Fibroblast of skin of abdomen (primary cell): ENCODE results near the gene PCDH18.
A peak's percentile ranks its signal among the peaks of the same experiment; 100 is the strongest.
"Not testable (repeated sequence)": the region's sequence is repeated elsewhere in the genome, so short reads cannot be mapped to it uniquely, and the experiment has no call there.

Experiments used
- DNase-seq: peaks from one replicate; pipeline ENCODE4 v3.0.0-alpha.2; 2013

PCDH18 gene

DNA sequence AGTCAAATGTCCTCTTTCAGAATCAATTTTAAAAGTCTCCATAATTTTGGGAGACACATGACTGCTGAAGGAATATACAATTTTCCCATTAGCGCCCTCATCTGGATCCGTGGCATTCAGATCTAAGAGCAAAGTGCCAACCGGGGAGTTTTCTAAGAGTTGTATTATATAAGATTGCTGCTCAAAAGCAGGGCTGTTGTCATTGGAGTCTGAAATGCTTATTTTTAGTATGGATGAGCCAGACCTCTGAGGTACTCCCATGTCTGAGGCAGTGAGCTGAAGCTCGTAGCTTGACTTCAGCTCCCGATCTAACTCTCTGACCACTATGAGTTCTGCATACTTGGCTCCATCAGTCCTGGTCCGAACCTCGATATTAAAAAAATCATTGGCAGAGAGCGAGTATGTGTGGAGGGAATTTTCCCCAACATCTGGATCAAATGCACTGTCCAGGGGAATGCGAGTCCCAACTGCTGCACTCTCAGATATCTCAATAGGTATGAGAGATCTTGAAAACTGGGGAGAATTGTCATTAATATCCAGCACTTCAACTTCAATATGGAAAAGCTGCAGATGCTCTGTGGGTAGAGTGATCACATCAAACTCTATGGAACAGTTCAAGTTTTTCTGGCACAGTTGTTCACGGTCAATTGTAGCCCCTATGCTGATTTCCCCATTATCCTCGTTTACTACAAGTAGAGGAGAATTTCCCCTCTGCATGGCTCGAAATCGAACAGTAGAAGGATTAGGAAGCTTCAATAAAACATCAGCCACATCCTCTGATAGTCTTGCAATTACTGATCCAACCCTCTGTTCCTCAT is 917 bp downstream of the PCDH18 start:
- peak; percentile 66 for DNase-seq

DNA sequence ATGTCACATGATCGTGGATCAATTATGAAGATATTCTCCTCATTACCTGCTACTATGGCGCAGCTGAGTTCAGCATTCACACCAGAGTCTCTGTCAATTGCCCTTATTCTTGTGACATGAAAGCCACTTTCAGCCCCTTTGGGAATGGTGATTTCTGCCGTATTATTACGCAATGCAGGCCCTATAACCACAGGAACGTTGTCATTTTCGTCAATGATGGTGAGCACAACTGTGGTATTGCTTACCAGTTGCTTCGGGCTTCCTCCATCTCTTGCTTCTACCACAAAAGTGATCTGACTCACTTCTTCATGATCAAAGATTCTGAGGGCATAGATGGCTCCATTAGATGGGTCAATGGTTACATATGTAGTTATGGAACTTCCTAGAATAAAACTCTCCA is 2.1 kb downstream of the PCDH18 start:
- DNase-seq = peak; percentile 83

DNA sequence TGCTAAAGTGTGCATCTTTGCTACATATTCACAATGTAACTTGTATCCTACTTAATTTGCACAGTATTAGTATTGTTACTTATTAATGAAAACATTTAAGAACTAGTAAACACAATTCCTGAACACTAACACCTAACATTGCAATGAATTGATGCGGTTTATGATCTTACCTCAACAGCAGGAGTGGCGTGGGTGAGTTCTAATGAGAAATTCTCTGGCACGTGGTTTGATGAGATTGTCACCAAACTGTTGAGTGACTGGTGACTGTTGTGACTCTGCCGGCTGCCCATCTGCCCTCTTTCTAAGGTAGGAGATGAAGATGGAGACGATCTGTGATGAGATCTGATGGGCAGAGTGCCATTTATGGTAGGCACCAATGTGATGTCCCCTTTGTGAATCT is 2.9 kb downstream of the PCDH18 start:
- no peak for DNase-seq

DNA sequence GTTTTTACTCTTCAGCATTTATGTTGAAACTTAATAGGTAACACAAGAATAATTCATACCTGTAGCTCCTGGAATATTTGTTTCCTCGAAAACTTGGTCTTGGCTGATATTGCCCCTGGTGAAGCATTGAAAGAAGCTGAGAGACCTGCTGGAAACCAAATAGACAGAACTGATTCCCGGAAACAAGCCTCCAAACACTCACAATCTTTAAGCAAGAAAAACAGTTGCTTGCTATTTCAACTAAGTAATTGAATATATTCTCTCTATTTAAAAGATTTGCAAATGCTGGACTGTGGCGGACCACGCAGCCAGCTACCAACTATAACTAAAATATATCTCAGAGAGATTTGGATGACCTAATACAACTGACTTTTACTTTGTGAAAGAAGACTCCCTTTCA is 3.6 kb downstream of the PCDH18 start:
- DNase-seq = no peak

DNA sequence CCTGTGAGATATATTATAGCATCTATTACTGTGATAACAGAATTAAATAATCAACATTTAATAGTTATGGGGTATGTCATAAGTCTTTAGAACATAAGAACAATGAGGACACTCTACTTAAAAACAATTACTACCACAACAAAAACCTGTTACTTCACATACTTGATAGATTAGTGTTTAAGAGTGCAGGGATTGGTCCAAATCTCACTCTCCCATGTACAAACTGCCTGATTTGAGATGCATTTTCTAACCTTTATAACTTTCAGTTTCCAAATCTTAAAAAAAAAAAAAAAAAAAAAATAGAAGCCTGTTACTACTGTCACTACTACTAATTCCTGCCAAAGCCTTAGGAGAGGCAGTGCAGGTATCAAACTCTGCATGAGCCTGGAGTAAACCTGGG is 5.6 kb downstream of the PCDH18 start:
- no peak for DNase-seq

DNA sequence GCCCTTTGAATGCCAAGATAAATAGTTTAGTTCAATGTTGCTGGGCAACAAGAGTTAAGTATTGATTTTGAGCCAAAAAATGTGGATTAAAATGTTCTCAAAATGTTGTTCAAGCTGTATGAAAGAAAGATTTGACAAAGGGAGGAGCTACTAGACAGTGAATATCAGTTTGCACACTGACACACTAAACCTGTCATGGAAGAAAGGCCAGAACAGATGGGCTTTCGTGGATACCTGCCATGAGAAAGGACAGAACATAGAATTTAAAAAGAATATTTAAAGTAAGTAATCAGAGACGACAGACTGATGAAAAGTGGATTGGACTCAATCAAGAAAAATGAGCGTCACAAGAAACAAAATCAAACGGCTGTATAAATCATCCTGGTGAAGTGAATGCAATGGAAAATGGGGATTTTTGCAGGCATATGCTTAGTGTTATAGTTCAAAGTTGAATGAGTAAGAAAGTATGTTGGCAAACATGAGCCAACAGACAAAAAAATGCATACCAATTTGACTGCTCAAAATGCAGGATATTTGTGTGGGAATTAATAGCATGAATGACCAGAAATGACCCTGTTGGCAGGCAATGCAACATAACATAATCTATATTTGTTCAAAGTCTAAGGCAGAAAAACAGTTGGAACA is 7.4 kb downstream of the PCDH18 start:
- DNase-seq = peak; percentile 88

DNA sequence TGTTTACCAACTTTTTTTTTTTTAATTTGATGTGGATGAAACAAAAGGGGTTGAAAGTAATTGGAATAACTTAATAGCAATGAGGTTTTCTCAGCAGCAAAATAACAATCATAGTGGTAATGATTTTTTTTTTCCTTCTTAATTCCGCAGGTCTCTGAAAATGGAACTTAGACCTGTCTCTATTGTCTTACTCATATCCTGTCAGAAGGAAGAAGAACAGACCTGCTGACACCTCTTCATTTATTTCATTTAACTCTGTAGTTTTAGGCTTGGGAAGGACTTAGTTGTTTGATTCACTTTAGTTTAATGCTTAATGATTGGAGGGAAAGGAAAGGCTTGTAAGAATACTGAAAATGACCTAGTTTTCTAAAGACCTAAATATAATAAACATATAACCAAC is 9.0 kb downstream of the PCDH18 start:
- DNase-seq = no peak

DNA sequence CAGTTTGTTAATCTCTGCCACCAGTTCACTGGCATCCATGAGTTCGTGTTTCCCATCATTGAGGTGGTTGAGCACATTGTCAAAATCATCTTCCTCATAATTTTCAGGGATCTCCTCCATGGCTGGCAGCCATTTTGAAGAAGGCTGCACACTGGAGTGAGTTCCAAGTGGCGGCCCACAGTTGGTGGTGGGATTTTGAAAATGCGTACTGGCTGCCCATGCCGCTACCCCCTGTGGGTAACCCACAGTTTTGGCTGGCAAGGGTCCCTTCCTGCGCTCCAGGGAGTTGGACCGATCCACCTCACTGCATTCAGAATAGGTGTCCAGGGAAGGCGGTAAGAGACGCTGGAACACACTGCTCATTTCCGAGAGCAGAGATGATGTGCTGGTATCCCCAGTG is 11.2 kb downstream of the PCDH18 start:
- DNase-seq = no peak

DNA sequence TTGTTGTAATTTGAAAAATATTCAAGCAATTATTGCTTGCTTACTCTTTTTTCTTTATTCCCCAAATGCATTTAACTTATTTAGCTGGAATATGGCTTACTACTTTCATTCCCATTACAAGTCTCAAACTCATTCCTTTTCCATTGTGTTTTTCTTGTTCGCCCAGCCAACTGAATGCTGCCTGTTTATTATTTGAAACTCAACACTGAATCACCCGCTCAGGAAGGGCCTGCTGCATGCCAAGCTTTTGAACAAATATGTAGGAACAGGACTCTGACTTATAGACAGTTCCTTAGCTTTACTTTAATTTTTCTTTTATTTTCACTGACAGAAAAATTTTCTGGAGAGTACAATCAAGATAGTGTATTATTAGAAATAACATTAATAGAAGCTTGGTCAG is 12.9 kb downstream of the PCDH18 start:
- DNase-seq = peak; percentile 76

DNA sequence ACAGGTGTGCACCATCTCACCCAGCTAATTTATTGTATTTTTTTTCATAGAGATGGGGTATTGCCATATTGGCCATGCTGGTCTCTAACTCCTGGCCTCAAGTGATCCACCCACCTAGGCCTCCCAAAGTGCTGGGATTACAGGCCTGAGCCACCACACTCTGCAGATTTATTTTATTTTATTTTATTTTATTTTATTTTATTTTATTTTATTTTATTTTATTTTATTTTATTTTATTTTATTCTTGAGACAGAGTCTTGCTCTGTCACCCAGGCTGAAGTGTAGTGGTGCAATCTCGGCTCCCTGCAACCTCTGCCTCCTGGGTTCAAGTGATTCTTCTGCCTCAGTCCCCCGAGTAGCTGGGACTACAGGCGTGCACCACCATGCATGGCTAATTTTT is 15.0 kb downstream of the PCDH18 start:
- not testable (repeated sequence) for DNase-seq

DNA sequence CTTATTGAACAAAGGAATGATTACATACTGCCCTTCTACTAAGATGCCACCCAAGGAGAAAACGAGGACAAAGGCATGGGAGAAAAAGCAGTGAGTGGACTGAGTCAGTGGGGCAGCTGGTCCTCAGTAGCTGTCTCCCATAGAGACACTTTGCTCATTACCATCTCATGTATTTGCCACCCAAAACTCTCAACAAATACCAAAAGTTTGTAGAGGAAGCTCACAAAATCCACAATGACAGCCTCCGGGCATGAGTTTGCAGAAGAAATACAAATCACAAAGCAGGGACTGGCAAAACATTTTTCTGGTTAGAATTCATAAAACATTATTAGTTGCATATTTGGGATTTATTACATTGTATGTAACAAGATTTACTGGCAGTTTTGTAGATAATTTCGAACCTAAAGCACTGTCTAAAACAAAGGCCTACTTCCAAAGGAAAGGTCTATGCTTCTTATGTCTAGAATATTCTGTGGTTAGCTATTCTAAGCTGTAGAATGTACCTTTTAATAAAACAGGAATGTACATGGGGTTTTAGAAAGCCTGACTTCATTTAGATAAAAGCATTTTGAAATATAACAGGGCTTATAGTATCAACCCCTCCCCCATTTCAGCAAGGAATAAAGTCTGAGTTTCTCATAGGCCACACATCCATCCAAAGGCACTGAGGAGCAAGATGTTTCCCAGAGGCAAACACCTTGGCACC is 17.7 kb downstream of the PCDH18 start:
- peak; percentile 77 for DNase-seq

DNA sequence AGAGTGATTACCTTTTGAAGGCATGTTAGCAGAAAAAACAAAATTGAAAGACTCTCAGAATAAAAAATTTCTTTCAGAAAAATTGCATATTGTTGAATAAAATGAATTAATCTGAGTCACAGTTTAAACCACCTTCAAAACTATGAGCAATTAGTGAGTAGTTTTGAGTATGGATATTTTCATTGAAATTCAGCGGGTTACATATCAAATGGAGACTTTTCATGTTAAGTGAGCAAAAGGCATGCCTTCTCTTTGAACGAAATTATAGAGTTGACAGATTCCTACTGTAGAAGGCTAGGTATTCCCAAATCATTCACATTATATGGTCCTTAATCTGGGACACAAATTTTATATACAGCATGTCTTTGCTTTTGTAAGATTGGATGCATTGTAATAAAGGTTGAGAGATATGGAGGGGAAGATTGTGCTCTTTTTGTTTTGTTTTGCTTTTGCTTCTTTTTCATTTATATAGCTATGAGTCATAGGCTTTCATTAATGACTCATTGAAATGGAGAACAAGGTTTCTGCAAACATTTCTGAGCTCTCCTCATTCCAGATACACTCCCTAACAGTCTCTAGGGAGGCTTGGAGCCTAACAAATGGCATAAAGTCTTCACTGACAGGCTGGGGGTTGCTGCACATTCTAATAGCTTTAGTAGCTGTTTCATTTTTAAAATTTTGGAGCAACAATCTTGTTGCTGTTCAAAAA is 21.6 kb downstream of the PCDH18 start:
- peak; percentile 97 for DNase-seq

DNA sequence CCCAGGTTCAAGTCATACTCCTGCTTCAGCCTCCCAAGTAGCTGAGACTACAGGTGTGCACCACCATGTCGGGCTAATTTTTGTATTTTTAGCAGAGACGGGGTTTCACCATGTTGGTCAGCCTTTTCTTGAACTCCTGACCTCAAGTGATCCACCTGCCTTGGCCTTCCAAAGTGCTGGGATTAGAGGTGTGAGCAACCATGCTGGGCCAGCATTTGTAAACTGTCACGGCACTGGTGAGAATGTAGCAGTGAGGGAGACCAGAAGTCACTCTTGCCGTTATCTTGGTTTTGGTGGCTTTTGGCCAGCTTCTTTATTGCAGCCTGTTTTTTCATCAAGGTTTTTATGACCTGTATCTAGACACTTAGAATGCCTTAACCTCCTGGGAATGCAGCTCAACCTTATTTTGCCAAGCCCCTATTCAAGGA is 22.4 kb downstream of the PCDH18 start:
- DNase-seq = no peak

DNA sequence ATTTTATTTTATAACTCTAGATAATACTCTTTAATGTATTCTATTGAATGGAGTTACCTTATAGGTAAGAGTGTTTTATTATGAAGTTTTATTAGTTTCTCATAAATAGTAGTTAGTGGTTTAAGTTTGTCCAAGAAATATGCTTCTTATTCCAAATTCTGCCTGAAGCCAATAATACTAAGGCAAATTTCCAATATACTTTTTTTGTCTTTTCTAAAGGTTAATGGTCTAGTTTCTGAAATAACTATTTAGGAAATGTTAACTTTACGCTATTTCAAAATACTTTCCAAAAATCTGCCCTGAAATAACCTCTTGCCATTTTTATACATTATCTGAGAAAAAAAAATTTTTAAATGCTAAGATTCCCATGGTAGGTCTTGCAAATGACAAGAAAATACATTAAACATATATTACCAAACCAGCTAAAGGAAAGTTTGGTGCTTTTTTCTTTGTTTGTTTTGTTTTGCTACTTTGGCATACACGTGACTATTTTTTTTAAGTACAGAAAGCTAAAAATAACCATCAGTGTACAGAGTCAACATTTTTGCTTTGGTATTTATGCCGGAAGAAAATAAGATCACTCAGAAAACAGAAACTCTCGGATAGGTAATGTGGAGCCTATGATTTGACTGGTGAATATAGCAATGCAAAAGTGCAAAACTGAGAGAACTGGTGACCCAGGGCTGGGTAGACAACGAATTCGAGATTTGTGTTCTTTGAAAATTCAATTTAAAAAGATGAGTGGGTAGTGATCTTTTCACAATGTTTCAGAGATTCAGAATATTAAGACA is 29.8 kb downstream of the PCDH18 start:
- no peak for DNase-seq

DNA sequence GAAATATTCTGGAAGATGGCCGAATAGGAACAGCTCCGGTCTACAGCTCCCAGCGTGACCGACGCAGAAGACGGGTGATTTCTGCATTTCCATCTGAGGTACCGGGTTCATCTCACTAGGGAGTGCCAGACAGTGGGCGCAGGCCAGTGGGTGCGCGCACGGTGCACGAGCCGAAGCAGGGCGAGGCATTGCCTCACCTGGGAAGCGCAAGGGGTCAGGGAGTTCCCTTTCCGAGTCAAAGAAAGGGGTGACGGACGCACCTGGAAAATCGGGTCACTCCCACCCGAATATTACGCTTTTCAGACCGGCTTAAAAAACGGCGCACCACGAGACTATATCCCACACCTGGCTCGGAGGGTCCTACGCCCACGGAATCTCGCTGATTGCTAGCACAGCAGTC is 36.0 kb downstream of the PCDH18 start:
- DNase-seq = not testable (repeated sequence)

DNA sequence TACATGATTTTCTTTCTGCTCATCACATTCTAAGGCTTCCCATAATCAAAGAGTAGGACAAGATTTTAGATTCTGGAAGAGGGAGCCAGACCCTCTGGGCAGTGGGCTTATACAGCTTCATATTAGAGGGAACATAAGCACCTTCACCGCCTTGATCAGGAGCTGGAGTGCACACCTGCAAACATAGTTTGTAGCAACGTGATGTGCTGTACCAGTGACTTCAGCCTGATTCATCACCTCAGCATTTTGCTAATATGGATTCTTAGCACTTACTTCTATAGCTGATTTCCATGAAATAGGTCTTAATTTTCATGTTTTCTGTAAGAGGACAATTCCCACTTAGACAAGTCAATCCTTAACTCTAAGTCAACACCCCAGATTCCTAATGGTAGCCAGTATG is 36.7 kb downstream of the PCDH18 start:
- no peak for DNase-seq

DNA sequence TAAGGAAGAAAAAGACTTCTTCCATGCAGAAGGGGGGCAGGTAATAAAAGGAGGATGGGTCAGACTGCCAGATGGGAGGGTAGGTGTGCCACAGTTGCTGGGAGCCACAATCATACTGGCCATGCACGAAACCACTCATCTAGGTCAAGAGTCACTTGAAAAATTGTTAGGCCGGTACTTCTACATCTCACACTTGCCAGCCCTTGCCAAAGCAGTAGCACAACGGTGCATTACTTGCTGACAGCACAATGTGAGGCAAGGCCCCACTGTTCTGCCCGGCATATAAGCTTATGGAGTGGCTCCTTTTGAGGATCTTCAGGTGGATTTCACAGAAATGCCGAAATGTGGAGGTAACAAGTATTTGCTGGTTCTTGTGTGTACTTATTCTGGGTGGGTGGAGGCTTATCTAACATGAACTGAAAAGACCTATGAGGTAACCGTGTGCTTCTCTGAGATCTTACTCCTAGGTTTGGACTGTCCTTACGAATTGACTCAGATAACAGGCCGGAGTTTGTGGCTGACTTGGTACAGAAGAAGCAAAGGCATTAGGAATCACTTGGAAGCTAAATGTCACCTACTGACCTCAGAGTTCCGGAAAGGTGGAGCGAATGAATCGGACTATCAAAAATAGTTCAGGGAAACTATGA is 48.9 kb downstream of the PCDH18 start:
- not testable (repeated sequence) for DNase-seq

DNA sequence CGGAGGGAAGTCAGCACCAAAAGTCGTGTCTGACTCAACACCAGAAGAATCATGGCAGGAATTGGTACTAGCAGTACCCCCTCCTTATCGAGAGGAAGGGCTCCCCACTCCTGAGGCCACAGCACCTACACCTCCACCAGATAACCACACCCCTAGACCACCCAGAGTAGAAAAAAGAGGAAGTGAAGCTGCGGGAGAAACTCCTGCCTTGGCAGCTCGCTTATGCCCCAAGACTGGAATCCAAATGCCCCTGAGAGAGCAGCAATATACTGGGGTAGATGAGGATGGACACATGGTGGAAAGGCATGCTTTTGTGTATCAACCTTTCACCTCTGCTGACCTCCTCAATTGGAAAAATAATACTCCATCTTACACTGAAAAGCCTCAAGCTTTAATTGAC is 52.6 kb downstream of the PCDH18 start:
- DNase-seq = not testable (repeated sequence)

DNA sequence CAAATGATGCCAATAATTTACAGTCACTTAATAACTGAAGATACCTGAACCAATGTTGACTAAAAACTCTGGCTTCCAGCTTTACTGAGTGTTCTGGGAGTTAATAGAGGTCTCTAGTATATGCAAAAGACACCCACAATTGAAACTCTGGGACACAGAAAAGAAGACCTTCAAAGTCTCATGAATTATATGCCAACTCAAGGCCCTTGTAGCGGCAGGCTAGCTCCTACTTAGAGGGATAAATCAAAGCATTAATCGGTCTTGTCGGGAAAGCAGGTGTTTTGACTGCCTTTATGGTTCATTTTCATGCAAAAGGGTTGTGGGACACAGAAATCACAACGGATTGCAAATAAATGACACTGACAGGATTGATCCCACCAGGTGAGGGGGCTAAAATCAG is 55.9 kb downstream of the PCDH18 start:
- DNase-seq = no peak

DNA sequence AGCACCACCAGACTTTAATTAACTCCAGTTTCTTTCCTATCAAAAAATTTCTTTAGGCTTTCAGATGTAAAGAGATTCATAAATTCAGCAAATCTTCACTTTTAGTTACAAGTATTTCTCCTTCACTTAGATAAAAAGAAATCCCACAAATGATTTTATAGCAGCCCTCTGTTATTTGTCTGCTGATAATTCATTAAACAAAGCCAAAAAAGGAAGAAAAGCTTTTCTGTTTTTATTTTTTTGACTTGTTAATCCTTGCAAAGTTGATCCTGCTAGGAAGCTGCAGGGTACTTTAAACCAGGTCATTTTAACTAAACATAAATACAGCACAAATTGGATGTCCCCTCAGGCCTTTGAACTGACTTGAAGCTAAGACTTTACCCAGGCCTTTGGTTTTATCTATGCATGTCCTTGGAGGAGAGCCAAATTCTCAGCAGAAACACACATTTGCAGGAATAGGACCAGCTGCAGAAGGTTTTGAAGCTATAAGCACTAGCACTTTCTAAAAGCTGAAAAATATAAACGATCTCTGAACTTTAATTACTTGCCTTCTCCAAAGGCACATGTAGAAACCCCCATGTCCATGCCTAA is 57.5 kb downstream of the PCDH18 start:
- DNase-seq = peak; percentile 52

DNA sequence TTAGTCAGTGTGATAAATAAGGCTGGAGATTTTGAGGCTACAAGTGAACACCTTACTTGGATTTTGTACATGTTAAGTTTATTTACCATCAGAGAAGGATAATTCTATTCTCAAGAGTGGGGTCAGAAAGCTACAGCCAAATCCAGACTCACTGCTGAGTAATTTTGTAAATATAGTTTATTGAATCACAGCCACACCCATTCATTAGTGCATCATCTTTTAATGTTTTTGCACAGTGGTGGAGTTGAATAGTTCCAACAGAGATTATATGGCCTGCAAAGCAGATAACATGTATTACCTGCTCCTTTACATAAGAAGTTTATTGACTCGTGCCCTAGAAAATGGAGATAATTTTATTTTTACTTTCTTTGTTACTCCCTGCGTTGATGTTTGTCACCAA is 60.4 kb downstream of the PCDH18 start:
- no peak for DNase-seq
